ENCODE results near the gene RDH12. TPM values are rescaled to one million over a fixed set of nuclear protein-coding genes. Genes with fewer than 3 reads are reported as not detected.

The RDH12 gene
- total and polyA plus RNA-seq, 9 of the 15 experiments (the other 6 are each of a cell fraction or from before 2014, with no cell fraction given), result 0.03 to 0.29 (median 0.07) TPM; not detected in 2

DNA sequence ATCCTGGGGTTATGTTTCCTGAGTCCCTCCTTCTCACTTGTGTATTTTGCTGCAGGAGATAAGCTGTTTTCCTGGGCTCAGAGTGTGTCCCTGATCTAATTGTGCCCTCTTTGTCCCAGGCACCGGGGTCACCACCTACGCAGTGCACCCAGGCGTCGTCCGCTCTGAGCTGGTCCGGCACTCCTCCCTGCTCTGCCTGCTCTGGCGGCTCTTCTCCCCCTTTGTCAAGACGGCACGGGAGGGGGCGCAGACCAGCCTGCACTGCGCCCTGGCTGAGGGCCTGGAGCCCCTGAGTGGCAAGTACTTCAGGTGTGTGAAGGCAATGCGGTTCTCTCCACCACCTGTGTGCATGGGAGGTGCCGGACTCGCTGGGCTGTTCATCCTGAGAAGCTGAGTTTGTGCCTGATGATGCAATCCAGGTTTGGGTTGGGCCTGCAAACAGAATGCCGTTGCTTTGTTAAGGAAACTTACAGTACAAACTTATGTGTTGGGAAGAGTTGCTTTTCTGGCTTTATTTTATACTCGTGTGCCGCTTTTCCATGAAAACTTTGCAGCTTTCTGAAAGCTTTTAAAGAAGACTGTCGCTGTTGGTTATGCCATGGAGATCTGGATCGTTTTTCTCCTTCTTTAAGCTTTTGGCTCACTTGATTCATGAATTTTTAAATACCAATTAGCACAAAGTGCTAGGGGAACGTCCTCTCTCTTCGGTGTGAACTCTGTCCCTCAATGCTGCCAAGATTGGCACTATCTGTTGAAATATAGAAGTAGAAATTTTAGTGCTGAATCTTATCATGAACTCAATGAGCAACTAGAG is 27.6 kb downstream of the RDH12 start (continued):
- TF ChIP-seq, protein P1, sequence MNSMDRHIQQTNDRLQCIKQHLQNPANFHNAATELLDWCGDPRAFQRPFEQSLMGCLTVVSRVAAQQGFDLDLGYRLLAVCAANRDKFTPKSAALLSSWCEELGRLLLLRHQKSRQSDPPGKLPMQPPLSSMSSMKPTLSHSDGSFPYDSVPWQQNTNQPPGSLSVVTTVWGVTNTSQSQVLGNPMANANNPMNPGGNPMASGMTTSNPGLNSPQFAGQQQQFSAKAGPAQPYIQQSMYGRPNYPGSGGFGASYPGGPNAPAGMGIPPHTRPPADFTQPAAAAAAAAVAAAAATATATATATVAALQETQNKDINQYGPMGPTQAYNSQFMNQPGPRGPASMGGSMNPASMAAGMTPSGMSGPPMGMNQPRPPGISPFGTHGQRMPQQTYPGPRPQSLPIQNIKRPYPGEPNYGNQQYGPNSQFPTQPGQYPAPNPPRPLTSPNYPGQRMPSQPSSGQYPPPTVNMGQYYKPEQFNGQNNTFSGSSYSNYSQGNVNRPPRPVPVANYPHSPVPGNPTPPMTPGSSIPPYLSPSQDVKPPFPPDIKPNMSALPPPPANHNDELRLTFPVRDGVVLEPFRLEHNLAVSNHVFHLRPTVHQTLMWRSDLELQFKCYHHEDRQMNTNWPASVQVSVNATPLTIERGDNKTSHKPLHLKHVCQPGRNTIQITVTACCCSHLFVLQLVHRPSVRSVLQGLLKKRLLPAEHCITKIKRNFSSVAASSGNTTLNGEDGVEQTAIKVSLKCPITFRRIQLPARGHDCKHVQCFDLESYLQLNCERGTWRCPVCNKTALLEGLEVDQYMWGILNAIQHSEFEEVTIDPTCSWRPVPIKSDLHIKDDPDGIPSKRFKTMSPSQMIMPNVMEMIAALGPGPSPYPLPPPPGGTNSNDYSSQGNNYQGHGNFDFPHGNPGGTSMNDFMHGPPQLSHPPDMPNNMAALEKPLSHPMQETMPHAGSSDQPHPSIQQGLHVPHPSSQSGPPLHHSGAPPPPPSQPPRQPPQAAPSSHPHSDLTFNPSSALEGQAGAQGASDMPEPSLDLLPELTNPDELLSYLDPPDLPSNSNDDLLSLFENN (IDR thresholded peaks at IDR 0.05; ENCODE audit: low read depth in 2 of 2, low read length in 2 of 2), result no peak
- TF ChIP-seq NR2C2 (CRISPR knock-in tag; IDR thresholded peaks at IDR 0.05) (no peak), NR2C2 (tag; IDR thresholded peaks at IDR 0.05) (no peak), ZZZ3 (IDR thresholded peaks at IDR 0.05) (no peak), ZKSCAN1 (IDR thresholded peaks at IDR 0.05; ENCODE audit: low read depth, low read length) (no peak), RBFOX2 (IDR thresholded peaks at IDR 0.05; ENCODE audit: low read depth, low read length) (peak; percentile 47; the same call in 1 of the 2 replicates), HMG20B (CRISPR knock-in tag; IDR thresholded peaks at IDR 0.05) (no peak)
- TF ChIP-seq, protein P2, sequence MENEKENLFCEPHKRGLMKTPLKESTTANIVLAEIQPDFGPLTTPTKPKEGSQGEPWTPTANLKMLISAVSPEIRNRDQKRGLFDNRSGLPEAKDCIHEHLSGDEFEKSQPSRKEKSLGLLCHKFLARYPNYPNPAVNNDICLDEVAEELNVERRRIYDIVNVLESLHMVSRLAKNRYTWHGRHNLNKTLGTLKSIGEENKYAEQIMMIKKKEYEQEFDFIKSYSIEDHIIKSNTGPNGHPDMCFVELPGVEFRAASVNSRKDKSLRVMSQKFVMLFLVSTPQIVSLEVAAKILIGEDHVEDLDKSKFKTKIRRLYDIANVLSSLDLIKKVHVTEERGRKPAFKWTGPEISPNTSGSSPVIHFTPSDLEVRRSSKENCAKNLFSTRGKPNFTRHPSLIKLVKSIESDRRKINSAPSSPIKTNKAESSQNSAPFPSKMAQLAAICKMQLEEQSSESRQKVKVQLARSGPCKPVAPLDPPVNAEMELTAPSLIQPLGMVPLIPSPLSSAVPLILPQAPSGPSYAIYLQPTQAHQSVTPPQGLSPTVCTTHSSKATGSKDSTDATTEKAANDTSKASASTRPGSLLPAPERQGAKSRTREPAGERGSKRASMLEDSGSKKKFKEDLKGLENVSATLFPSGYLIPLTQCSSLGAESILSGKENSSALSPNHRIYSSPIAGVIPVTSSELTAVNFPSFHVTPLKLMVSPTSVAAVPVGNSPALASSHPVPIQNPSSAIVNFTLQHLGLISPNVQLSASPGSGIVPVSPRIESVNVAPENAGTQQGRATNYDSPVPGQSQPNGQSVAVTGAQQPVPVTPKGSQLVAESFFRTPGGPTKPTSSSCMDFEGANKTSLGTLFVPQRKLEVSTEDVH (IDR thresholded peaks at IDR 0.05; ENCODE audit: low read depth, partially characterized antibody), result no peak

Measured in K562 (cell line).